ENCODE results near the gene DSE.

Gene DSE

GRCh38 chr6:116397914-116398313 is 27.2 kb downstream of the DSE start:
- no peak for TF ChIP-seq CTCF (IDR thresholded peaks at IDR 0.05; ENCODE audit: borderline replicate concordance, control extremely low read depth, extremely low read depth, insufficient read depth, missing control alignments)
- no peak for DNase-seq (ENCODE audit: low spot score)
- in situ Hi-C loops (cut with MboI; ENCODE audit: low sequenced_read_pairs, unreplicated experiment): no loop called here

- in situ Hi-C loops (cut with MboI; ENCODE audit: low sequenced_read_pairs, unreplicated experiment): no loop called here
- DNase-seq (ENCODE audit: low spot score): no peak
- TF ChIP-seq CTCF (IDR thresholded peaks at IDR 0.05; ENCODE audit: borderline replicate concordance, control extremely low read depth, extremely low read depth, insufficient read depth, missing control alignments): no peak
Observed at GRCh38 chr6:116398316-116399010, 27.7 kb downstream of the DSE start.

GRCh38 chr6:116399287-116399686 is 28.5 kb downstream of the DSE start:
- TF ChIP-seq CTCF (IDR thresholded peaks at IDR 0.05; ENCODE audit: borderline replicate concordance, control extremely low read depth, extremely low read depth, insufficient read depth, missing control alignments): no peak
- no peak for DNase-seq (ENCODE audit: low spot score)
- in situ Hi-C loops (cut with MboI; ENCODE audit: low sequenced_read_pairs, unreplicated experiment): no loop called here

- in situ Hi-C loops (cut with MboI; ENCODE audit: low sequenced_read_pairs, unreplicated experiment): no loop called here
- TF ChIP-seq CTCF (IDR thresholded peaks at IDR 0.05; ENCODE audit: borderline replicate concordance, control extremely low read depth, extremely low read depth, insufficient read depth, missing control alignments): no peak
- DNase-seq (ENCODE audit: low spot score): no peak
Observed at GRCh38 chr6:116400328-116400727, 29.6 kb downstream of the DSE start.

GRCh38 chr6:116402108-116402937 is 31.6 kb downstream of the DSE start:
- TF ChIP-seq CTCF (IDR thresholded peaks at IDR 0.05; ENCODE audit: borderline replicate concordance, control extremely low read depth, extremely low read depth, insufficient read depth, missing control alignments): no peak
- in situ Hi-C loops (cut with MboI; ENCODE audit: low sequenced_read_pairs, unreplicated experiment): no loop called here
- DNase-seq (ENCODE audit: low spot score): no peak

- no peak for TF ChIP-seq CTCF (IDR thresholded peaks at IDR 0.05; ENCODE audit: borderline replicate concordance, control extremely low read depth, extremely low read depth, insufficient read depth, missing control alignments)
- in situ Hi-C loops (cut with MboI; ENCODE audit: low sequenced_read_pairs, unreplicated experiment): no loop called here
- DNase-seq (ENCODE audit: low spot score): no peak
Observed at GRCh38 chr6:116403205-116403604, 32.5 kb downstream of the DSE start.

Data from GM13976 (cell line).